GM19463 (cell line): ENCODE results near the gene TRPM5.

Source experiments
- ATAC-seq: cut with Tn5 transposase; IDR thresholded peaks from one replicate; pipeline ENCODE4 v1.9.1; 2021; ENCODE audit warnings: mild to moderate bottlenecking, moderate library complexity; ENCODE audit not compliant: unreplicated experiment

TRPM5 gene

DNA sequence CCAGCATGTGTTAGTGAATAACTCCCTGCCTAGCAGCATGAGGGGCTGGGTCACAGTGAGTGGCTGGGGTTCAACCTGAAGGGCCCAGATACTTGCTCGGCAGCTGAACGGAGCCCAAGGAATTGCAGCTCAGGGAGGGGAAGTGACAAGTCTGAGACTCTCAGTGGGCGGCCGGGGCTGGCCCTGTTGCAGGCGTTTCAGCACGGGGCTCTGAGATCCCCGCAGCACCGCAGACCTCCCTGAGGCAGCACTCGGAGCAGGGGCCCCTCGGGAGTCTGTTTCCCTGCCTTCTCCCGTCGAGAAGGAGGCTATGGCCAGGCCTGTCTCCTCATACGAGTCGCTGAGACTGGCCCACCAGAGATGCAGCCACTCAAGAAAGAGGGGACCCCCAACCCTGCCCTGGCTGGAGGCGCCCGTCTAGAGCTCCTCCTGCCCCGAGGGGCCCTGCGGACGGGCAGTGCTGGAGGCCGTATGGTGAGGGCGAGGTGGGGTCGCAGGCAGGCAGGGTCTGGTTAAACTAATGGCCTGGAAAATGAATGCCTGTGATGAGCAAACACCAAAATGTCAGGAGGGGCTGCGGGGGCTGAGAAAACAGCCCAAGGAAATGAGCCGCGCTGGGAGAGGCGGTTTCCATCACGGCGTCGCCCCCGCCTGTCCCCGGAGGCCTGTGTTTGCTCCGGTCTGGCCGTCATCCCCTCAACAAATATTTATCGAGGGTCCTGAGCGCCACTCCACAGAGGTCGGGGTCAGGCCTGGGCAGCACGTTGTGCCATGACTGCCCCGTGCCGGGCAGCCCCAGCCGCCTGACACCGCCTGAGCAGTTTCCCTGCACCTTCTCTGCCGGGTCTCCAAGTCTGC lies 34.5 kb downstream of the TRPM5 start:
- ATAC-seq = no peak

DNA sequence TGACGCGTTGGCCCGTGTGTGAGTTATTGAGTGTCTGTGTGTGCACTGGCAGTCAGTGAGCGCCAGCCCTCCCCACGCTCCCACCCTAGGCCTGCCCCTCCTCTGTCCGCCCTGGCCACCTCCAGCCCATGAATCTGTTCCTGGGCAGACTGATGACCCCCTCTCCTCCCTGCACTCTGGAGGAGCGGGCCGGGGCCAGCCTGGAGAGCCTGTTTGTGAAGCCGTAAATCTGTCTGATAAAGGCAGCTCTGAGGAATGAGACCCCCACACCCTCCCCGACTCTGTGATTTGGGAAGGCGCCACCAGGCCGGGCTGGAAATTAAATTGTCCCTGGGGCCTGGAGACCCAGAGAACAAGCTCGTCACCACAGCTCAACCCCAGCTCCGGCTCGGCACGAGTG lies 35.2 kb downstream of the TRPM5 start:
- no peak for ATAC-seq

DNA sequence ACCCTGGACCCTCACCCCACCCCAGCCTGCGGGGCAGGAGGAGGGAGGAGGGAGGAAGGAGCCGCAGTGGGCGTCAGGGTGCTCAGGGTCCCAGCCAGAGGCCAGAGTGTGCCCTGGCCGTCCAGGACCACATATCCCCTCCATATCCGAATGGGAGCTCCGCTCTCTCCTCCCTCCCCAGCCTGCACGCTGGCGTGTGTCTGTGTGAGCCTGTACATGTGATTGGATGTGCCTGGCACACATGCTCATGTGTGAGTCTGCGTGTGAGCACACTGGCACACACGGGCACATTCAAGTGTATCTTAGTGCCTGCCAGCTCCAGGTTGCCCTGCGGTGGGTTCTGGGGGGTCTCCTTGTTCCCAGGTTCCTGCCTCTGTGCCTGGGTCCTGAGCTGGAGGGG lies 35.6 kb downstream of the TRPM5 start:
- no peak for ATAC-seq

DNA sequence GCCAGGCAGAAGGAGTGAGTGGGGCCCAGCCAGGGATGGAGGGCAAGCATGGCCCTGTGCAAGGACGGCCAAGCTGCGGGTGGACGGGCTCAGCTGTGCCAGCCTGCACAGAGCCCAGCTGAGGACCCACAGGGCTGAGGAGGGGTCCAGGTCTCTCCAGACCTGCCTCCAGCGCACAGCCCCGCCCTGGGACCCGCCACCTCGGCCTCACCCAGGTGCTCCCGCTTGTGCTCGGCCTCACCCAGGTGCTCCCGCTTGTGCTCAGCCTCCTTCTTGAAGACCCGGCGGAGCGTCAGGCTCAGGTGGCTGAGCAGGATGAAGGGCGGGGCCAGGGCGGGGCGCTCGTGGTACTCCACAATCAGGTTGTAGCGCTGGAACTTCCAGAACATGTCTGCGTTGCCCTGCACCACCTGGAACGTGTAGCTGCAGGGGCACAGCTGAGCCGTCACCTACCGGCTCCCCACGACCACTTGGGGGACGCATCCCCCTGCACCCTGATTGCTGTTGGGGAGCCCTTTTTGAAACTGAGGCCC lies 37.4 kb downstream of the TRPM5 start:
- no peak for ATAC-seq

DNA sequence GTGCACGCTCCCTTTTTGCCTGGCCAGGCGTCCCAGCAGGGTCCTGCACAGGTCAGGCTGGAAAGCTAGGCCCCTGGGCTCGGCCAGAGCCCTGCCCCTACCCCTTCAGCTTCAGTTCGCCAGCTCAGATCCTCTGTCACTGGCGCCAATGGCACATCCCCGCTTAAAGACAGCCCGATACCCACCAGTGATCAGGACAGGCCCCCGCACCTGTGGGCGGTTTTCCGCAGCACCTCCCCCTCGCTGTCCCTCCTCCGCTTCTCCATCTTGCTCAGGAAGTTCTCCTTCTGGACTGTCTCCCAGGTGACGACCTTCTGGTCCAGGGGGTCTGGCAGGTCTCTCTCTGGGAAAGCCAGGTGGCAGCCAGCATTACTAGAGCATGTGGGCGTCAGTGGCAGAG lies 37.9 kb downstream of the TRPM5 start:
- no peak for ATAC-seq

DNA sequence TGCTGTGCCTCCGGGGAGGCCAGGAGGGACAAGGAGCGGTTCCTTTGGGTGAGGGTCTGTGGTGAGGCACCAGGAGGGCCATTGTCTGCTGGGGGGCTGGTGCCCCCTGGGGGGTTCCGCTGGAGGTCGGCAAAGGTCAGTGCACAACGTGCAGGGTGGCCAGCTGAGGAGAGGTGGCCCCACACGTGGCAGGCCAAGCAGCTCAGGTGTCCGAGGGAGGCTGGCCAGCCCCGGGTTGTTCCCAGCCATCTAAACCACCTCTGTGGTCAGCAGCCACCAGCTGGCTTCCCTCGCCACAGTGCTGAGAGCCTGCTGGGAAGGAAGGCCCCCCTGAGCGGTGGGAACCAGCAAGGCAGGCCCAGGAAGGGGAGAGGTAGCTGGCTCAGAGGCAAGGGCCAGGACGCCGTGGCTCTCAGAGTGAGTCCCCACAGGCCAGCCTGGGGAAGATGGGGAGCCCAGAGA lies 39.5 kb downstream of the TRPM5 start:
- ATAC-seq = no peak

DNA sequence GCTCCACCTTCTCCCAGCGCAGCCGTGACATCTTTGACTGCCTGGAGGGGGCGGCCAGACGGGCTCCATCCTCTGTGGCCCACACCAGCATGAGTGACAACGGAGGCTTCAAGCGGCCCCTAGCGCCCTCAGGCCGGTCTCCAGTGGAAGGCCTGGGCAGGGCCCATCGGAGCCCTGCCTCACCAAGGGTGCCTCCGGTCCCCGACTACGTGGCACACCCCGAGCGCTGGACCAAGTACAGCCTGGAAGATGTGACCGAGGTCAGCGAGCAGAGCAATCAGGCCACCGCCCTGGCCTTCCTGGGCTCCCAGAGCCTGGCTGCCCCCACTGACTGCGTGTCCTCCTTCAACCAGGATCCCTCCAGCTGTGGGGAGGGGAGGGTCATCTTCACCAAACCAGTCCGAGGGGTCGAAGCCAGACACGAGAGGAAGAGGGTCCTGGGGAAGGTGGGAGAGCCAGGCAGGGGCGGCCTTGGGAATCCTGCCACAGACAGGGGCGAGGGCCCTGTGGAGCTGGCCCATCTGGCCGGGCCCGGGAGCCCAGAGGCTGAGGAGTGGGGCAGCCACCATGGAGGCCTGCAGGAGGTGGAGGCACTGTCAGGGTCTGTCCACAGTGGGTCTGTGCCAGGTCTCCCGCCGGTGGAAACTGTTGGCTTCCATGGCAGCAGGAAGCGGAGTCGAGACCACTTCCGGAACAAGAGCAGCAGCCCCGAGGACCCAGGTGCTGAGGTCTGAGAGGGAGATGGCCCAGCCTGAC lies 41.2 kb downstream of the TRPM5 start:
- ATAC-seq = no peak

DNA sequence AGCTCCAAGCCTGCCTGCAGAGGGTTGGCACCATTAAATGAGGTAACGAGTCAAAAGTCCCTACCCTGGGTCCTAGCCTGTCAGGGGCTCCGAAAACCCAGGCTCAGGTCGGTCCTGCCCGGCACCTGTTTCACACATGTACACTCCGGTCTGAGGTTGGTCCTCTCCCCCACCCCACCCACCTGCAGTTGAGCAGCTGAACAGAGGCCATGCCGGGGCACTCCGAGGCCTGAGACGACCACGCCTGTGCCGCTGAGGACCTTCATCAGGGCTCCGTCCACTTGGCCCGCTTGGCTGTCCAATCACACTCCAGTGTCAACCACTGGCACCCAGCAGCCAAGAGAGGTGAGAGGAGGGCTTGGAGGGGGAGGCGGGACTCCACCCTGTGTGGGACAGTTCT lies 42.2 kb downstream of the TRPM5 start:
- ATAC-seq = no peak

DNA sequence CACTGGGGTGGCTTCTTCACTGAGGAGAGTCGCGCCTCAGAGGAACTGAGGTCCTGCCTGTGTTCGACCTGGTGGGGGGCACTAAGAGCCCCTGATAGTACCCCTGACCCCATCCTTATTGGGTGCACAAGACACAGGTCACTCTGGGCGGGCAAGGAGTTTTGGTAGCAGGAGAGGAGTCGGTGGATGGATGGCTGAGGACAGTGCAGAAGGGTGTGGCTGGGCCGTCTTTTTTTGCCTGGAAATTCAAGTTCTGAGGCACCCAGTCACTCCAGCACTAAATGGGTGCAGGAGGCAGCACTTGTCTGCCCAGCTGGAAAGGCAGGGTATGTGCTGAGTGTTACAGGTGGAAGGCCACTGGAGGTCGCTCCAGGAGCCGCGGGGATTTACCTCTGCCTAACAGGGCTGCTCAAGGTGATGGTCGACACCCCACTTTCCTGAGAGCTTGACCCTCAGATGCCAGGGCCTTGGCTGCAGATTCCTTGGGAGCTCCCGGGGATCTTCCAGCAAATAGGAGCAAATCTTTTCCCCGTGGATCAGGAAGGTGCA lies 42.8 kb downstream of the TRPM5 start:
- no peak for ATAC-seq

DNA sequence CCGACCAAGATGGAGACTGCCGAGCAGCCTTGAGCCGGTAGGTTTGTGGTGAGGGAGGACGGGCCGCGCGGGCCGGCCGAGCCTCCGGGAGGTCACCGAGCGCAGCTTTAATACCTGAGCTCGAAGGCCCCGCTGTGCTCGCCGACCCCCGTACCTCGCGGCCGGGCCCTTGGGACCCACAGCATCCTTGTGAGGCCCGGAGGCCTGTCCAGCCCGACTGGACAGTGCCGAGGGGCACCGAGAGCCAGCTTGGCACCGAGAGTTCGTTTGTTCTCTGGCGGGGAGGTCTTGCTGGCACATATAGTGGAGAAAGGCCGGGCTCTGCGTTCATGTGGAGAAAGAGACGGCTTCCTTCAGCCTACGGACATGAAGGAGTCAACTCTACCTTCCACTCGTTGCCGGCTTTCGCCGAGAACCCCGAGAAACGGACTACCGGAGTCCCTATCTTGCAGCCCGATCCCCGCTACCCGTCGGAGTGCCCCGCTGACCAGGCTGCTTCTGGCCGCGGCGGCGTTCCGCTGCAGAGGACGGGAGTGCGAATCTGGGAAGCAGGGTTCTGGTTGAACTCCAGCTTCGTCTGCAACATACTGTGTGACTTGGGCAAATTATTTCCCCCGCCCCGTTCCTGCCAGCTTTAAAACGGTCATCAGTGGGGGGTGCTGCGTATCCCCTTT lies 43.4 kb downstream of the TRPM5 start:
- ATAC-seq = no peak

DNA sequence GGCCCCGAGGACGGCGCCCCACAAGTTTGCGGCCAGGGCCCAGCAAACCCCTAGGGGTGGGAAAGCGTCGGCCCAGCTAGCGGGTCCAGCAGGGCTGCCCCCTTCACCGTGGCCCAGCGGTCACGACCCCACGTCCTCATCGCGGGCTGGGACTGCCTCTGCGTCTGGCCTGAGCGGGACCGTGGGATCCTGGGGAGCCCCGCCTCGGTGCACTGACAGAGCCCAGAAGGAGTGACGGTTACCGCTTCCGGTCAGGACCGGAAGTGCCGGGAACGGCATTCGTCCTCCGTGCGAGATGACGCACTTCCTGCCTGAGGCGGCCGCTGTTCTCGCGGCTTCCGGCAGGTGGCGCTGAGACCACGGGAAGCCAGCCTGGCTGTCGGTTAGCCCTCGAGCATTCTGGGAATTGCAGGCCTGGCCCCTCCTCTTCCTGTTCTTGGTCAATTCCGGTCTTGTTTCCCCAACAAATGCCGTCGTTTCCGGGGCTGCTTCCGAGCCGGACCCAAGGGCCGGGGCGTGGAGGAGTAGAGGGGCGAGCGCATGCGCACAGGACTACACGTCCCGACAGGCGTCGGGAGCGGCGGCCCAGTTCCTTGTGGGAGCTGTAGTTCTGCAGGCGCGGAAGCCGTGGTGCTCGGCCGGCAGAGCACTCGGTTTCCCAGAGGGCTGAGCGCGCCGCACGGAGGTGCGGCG lies 44.1 kb downstream of the TRPM5 start, which contains the start of gene TSSC4:
TSSC4 (plus strand) TSS at position 682 of the 693 bp plus-strand sequence. CDS start 1,884 bp downstream, outside the sequence.
- peak; percentile 81 for ATAC-seq

DNA sequence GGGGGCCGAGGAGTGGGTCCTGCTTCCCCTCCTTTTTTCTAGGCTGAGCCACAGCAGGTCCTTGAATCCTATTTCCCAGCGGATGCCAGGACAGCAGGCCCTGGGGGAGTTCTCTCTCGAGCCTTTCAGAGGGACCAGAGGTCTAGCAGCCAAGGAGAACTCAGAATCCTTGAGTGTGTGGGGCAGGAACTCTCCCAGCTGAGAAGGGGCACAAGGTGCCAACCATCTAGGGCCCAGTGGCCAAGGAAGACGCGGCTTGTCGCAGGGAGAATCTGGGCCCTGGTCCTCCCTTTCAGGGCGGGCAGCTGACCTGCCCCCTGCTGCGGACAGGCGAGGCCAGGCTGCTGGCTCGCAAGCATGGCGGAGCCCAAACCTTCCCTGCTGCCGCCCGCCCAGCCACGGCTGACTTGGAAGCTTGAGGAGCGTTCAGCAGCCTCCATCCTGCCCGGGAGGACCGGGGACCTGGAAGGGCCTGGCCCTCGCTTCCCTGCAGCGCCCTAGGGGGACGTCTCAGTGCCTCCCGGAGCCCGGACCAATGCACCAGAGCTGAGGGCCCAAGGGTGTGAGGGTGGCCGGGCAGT lies 44.7 kb downstream of the TRPM5 start:
- ATAC-seq = peak; percentile 1

DNA sequence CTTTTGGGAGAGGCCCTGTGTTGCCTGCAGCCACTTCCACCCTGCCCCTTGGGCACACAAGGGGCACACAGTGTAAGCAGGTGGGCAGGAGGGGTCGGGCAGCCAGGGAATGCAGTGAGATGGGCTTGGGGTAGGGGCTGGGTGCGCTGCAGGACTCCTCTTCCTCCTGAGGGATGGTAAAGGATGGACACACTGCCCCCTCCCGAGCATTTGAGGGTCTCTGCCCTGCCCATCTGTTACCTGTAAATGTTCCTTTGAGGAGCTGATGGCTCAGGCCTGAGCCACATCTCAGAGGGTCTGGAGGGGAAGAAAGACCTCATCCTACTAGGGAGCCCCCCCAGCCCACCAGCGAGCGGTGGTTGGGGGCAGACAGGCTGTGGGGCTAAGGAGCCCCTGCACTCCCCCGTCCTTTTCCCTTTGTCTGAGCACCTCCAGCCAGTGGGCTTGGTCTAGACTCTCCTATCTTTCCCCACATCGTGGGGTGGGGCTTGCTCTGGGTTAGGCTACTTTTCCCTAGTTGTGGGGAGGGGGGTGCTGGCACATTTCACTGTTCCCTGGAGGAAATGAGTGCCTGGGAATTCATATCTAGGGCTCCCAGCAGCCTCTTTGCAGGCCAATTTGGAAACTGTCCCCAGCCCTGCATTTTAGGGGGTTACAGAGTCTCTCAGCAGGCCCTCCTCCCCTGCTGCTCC lies 45.5 kb downstream of the TRPM5 start:
- ATAC-seq = no peak

DNA sequence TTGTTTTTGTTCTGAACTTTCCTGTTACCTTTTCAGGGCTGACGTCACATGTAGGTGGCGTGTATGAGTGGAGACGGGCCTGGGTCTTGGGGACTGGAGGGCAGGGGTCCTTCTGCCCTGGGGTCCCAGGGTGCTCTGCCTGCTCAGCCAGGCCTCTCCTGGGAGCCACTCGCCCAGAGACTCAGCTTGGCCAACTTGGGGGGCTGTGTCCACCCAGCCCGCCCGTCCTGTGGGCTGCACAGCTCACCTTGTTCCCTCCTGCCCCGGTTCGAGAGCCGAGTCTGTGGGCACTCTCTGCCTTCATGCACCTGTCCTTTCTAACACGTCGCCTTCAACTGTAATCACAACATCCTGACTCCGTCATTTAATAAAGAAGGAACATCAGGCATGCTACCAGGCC lies 47.3 kb downstream of the TRPM5 start:
- no peak for ATAC-seq

DNA sequence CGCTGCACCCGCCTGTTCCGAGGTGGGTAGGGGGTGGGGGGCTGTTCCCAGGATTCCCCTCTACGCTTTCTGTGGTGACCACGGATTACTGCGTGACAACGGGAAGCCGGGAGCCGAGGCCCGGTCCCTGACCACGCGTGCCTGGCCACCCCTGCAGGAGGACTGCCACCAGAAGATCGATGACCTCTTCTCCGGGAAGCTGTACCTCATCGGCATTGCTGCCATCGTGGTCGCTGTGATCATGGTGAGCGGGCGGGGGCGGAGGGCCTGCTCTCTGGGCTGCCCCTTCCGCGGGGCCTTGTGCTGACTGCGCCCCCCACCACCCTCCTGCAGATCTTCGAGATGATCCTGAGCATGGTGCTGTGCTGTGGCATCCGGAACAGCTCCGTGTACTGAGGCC lies 47.8 kb downstream of the TRPM5 start:
- no peak for ATAC-seq

DNA sequence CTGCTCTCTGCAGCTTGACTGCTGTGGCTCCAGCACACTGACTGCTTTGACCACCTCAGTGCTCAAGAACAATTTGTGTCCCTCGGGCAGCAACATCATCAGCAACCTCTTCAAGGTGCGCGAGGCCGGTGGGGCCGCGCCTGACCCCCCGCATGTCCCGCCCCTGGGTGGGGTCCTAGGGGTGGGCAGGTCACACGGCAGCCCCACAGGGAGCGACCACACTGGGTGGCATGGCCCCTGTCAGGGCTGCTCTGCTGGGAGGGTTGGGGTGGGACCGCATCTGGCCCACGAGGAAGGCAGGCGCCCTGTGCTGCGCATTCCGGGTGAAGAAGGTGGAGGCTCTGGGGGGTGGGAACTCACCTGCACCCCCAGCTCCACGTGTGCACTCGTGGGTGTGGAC lies 48.5 kb downstream of the TRPM5 start:
- ATAC-seq = no peak

DNA sequence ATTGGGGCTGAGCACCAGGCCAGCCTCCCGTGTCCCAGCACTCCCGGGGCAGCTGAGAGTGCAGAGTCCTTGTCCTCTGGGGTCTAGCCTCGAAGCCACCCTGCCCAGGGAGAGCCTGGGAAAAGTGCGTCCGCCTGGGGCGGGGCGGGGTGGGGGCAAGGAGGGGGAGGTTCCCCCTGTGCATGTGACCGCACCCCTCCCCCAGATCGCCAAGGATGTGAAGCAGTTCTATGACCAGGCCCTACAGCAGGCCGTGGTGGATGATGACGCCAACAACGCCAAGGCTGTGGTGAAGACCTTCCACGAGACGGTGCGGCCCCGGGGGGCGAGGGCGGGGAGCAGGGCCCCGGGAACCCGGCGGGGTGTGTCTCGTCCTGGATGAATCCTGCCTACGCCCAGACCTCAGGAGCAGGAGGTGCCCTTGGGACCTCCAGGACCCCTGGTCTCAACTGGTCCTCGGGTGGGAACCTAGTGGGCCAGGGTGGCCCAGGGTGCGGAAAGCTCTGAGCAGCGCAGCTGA lies 49.0 kb downstream of the TRPM5 start:
- ATAC-seq = no peak

DNA sequence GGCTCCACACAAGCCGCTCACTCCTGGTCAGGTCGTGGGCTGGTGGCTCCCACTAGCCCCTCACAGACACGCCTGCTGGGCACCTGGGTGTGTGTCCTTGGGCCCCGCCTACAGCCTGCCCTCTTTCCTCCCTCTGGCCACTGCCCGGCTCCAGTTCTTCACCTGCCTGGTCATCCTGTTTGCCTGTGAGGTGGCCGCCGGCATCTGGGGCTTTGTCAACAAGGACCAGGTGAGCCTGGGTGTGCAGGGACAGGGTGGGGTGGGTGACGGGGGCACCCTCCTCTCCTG lies 49.6 kb downstream of the TRPM5 start:
- no peak for ATAC-seq
